Neural cell (in vitro differentiated cells): ENCODE measurements around the gene EIF3D. TPM values are rescaled to one million over a fixed set of nuclear protein-coding genes. Genes with fewer than 3 reads are reported as not detected.
A peak's percentile ranks its signal among the peaks of the same experiment; 100 is the strongest.

Source experiments
- H2AFZ ChIP-seq: fragments of 200-600, 300-800 bp; sonication (generic), shearing (Covaris generic); 2 replicates; pipeline ENCODE4 v1.6.0; 2014; ENCODE audit warnings: low read depth, mild to moderate bottlenecking, antibody characterized with exemption, low read length, moderate library complexity
- H3F3A ChIP-seq: fragments of 200-600 bp; shearing (Covaris generic); 2 replicates; pipeline ENCODE4 v1.6.1; 2016; ENCODE audit warnings: mild to moderate bottlenecking, moderate library complexity, mixed read lengths, antibody characterized with exemption, low read length; ENCODE audit not compliant: insufficient read depth, poor library complexity, severe bottlenecking
- H3K27ac ChIP-seq: fragments of 200-600, 300-800 bp; sonication (generic), shearing (Covaris generic); 2 replicates; pipeline ENCODE4 v1.5.1; 2014; ENCODE audit warnings: mild to moderate bottlenecking, low read length, moderate library complexity
- H3K27me3 ChIP-seq: fragments of 300-800, 200-600 bp; sonication (generic), shearing (Covaris generic); 2 replicates; pipeline ENCODE4 v1.6.0; 2014; ENCODE audit warnings: mild to moderate bottlenecking, low read depth, low read length, moderate library complexity; ENCODE audit not compliant: insufficient read depth
- H3K36me3 ChIP-seq: fragments of 300-800, 200-600 bp; sonication (generic), shearing (Covaris generic); 2 replicates; pipeline ENCODE4 v1.5.1; 2014; ENCODE audit warnings: mild to moderate bottlenecking, antibody characterized with exemption, low read length, moderate library complexity; ENCODE audit not compliant: insufficient read depth
- H3K4me2 ChIP-seq: fragments of 300-800, 200-600 bp; sonication (generic), shearing (Covaris generic); 2 replicates; pipeline ENCODE4 v1.6.0; 2014; ENCODE audit warnings: mild to moderate bottlenecking, low read length
- H3K4me3 ChIP-seq: fragments of 300-800, 200-600 bp; sonication (generic), shearing (Covaris generic); 2 replicates; pipeline ENCODE4 v1.5.1; 2014; ENCODE audit warnings: mild to moderate bottlenecking, low read length, moderate library complexity
- H3K79me2 ChIP-seq: fragments of 200-600 bp; shearing (Covaris generic); replicated peaks from 2 replicates; pipeline ENCODE4 v1.6.0; 2014; ENCODE audit warnings: mild to moderate bottlenecking, low read length, moderate library complexity; ENCODE audit not compliant: insufficient read depth
- H3K9ac ChIP-seq: fragments of 300-800, 200-600 bp; sonication (generic), shearing (Covaris generic); 2 replicates; pipeline ENCODE4 v1.6.1; 2016; ENCODE audit warnings: mild to moderate bottlenecking, low read length, mixed read lengths
- H3K9me2 ChIP-seq: fragments of 200-600 bp; shearing (Covaris generic); 2 replicates; pipeline ENCODE4 v1.6.1; 2016; ENCODE audit warnings: mild to moderate bottlenecking, low read length, mixed read lengths; ENCODE audit not compliant: insufficient read depth
- H3K9me3 ChIP-seq: fragments of 200-600, 300-800 bp; sonication (generic), shearing (Covaris generic); 2 replicates; pipeline ENCODE4 v1.6.1; 2016; ENCODE audit warnings: mild to moderate bottlenecking, mixed run types, low read length, moderate library complexity, mixed read lengths
- H4K20me1 ChIP-seq: fragments of 200-600 bp; shearing (Covaris generic); 2 replicates; pipeline ENCODE4 v1.6.1; 2016; ENCODE audit warnings: mild to moderate bottlenecking, mixed run types; ENCODE audit not compliant: insufficient read depth
- CTCF ChIP-seq: fragments of 450-650 bp; IDR thresholded peaks from 2 replicates; pipeline ENCODE4 v1.5.1; 2014; ENCODE audit warnings: antibody characterized with exemption, mild to moderate bottlenecking, moderate library complexity; ENCODE audit not compliant: poor library complexity, severe bottlenecking
- EP300 ChIP-seq: fragments of 450-650 bp; conservative IDR thresholded peaks from 2 replicates; pipeline ENCODE4 v1.6.1; 2014; ENCODE audit warnings: antibody characterized with exemption, mild to moderate bottlenecking, moderate library complexity; ENCODE audit not compliant: poor library complexity, severe bottlenecking
- EZH2 ChIP-seq: fragments of 200-600, 300-800 bp; shearing (Covaris generic), sonication (generic); IDR thresholded peaks from 2 replicates; pipeline ENCODE4 v1.6.1; 2014; ENCODE audit warnings: antibody characterized with exemption, low read length, borderline replicate concordance, mild to moderate bottlenecking; ENCODE audit not compliant: insufficient read depth, poor library complexity, severe bottlenecking
- MXI1 ChIP-seq: fragments of 450-650 bp; conservative IDR thresholded peaks from 2 replicates; pipeline ENCODE4 v1.6.1; 2014; ENCODE audit warnings: antibody characterized with exemption, mild to moderate bottlenecking; ENCODE audit not compliant: poor library complexity, severe bottlenecking
- POLR2AphosphoS5 ChIP-seq: IDR thresholded peaks from 2 replicates; pipeline ENCODE4 v1.6.1; 2012
- RAD21 ChIP-seq: fragments of 450-650 bp; conservative IDR thresholded peaks from 2 replicates; pipeline ENCODE4 v1.6.1; 2014; ENCODE audit warnings: antibody characterized with exemption, mild to moderate bottlenecking, moderate library complexity
- REST ChIP-seq: IDR thresholded peaks from 2 replicates; pipeline ENCODE4 v1.6.1; 2012; ENCODE audit warnings: borderline replicate concordance
- SMC3 ChIP-seq: fragments of 450-650 bp; conservative IDR thresholded peaks from 2 replicates; pipeline ENCODE4 v1.6.1; 2014; ENCODE audit warnings: antibody characterized with exemption, mild to moderate bottlenecking, moderate library complexity; ENCODE audit not compliant: poor library complexity
- TAF1 ChIP-seq: IDR thresholded peaks from 2 replicates; pipeline ENCODE4 v1.6.1; 2012; ENCODE audit warnings: low read depth
- polyA plus RNA-seq: library from polyadenylated mRNA; depleted of rRNA; stranded (reverse); fragments of >200 nt; gene quantifications from 2 replicates; pipeline ENCODE4 v1.2.3, GENCODE V29; 2014

The EIF3D gene
- polyA plus RNA-seq, 1 donor from 2014 or later, result 133 TPM

- no peaks in the 10 kb centered on the region for H3K9me3 ChIP-seq
- H3F3A ChIP-seq, result no peaks in the 10 kb centered on the region
- H3K4me2 ChIP-seq, result no peak overlapping the region
Observed at GRCh38 chr22:36532466-36532865, 3.5 kb upstream of the EIF3D start.

GRCh38 chr22:36528341-36528740 lies 625 bp downstream of the EIF3D start:
- Histone ChIP-seq H3K27me3 (no peaks in the 10 kb centered on the region), H3K79me2 (peaks cover 14% of the 10 kb centered on the region), H3K36me3 (peaks cover 4% of the 10 kb centered on the region), H2AFZ (peak overlapping the region; percentile 63), H3K9me2 (no peaks in the 10 kb centered on the region), H3K27ac (peak overlapping the region; percentile 71), H3K9me3 (no peaks in the 10 kb centered on the region), H3K4me3 (peak overlapping the region; percentile 88), H3F3A (no peaks in the 10 kb centered on the region), H3K9ac (peak overlapping the region; percentile 78), H3K4me2 (peak overlapping the region; percentile 79), H4K20me1 (no peaks in the 10 kb centered on the region)
- TF ChIP-seq EZH2, result no peak
- TF ChIP-seq MXI1, result no peak
- no peak for TF ChIP-seq SMC3
- no peak for TF ChIP-seq CTCF
- no peak for TF ChIP-seq POLR2AphosphoS5
- no peak for TF ChIP-seq REST
- no peak for TF ChIP-seq TAF1
- TF ChIP-seq RAD21, result no peak
- no peak for TF ChIP-seq EP300

More at GRCh38 chr22:36532466-36532865, 3.5 kb upstream of the EIF3D start:
- Histone ChIP-seq H3K36me3 (no peaks in the 10 kb centered on the region), H4K20me1 (no peaks in the 10 kb centered on the region), H3K27ac (no peak overlapping the region), H3K27me3 (no peaks in the 10 kb centered on the region), H3K79me2 (peaks cover 12% of the 10 kb centered on the region), H3K9me2 (no peaks in the 10 kb centered on the region), H3K9ac (no peak overlapping the region), H2AFZ (no peak overlapping the region), H3K4me3 (no peak overlapping the region)
- no peak for TF ChIP-seq REST
- no peak for TF ChIP-seq MXI1
- no peak for TF ChIP-seq EP300
- no peak for TF ChIP-seq POLR2AphosphoS5
- no peak for TF ChIP-seq SMC3
- TF ChIP-seq RAD21, result no peak
- TF ChIP-seq TAF1, result no peak
